ENCODE results near the gene EBF4. TPM values are rescaled to one million over a fixed set of nuclear protein-coding genes. Genes with fewer than 3 reads are reported as not detected.

EBF4 gene
- total RNA-seq, 4 donors from 2014 or later, result 24.2 to 55.8 (median 42.4) TPM

DNA sequence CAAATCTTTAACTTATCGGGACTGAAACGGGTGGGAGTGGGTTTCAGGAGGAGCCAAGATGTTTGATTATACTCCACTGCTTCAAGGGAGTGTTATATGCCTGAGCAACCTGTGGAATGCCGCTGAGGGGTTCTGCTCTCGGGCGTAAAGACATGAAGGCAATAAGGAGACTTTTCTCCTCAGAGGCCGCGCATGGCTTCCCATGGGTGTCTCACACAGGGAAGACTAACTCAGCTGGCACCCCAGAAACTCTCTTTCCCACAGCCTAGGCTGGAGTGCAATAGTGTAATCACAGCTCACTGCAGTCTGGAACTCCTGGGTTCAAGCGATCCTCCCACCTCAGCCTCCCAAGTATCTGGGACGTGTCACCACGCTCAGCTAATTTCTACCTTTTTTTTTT is 117.1 kb downstream of the EBF4 start:
- intact Hi-C loops (cut with DNase I), result no loop called here
- 56 to 61% methylated on average over 10 of the region's 10 CpGs for WGBS, 2 donors
- H3K27me3 ChIP-seq, result no peaks in the 10 kb centered on the region

More for the DNA sequence above, 117.1 kb downstream of the EBF4 start:
- H3K9me3 ChIP-seq, result no peaks in the 10 kb centered on the region
- peaks cover 0 to 9% of the 10 kb centered on the region in 2 donors for H3K4me1 ChIP-seq
- no peak for TF ChIP-seq POLR2A (IDR thresholded peaks at IDR 0.05)
- TF ChIP-seq, protein P1, sequence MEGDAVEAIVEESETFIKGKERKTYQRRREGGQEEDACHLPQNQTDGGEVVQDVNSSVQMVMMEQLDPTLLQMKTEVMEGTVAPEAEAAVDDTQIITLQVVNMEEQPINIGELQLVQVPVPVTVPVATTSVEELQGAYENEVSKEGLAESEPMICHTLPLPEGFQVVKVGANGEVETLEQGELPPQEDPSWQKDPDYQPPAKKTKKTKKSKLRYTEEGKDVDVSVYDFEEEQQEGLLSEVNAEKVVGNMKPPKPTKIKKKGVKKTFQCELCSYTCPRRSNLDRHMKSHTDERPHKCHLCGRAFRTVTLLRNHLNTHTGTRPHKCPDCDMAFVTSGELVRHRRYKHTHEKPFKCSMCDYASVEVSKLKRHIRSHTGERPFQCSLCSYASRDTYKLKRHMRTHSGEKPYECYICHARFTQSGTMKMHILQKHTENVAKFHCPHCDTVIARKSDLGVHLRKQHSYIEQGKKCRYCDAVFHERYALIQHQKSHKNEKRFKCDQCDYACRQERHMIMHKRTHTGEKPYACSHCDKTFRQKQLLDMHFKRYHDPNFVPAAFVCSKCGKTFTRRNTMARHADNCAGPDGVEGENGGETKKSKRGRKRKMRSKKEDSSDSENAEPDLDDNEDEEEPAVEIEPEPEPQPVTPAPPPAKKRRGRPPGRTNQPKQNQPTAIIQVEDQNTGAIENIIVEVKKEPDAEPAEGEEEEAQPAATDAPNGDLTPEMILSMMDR (IDR thresholded peaks at IDR 0.05), result no peak
- H3K36me3 ChIP-seq, result no peaks in the 10 kb centered on the region
- DNase-seq, result peak; percentile 67 to 70
- H3K27ac ChIP-seq, result no peak overlapping the region
- no peak overlapping the region for H3K4me3 ChIP-seq (replicated peaks in 1 of 3)

MicroRNA genes within 50 kb of the gene (microRNA counts, 767-probe panel; counts per million panel counts)
- microRNA hsa-miR-1292, result 0 counts per million in 2 donors

Small RNA genes within 50 kb of the gene (microRNA-seq; reads per million reads assigned to microRNA genes)
- 9.9 reads per million, percentile 26 among the genes with 10 or more reads in this experiment for gene MIR1292

Small RNA genes within 50 kb of the gene (small RNA-seq; reads per million reads assigned to genes)
- gene SNORA51 (not detected), gene SNORD110 (not detected), gene SNORD56 (not detected), gene SNORD57 (not detected), gene SNORD86 (not detected)

Other genes starting within 250 kb of the EBF4 start
- 100 to 1,000 TPM; 119 to 176 (median 133) TPM for gene SNRPB, start 222.0 kb upstream of the EBF4 start, total RNA-seq
- 10 to 100 TPM; 11.0 to 16.3 (median 14.2) TPM for gene ZNF343, start 183.9 kb upstream of the EBF4 start, total RNA-seq
- gene TMC2, start 156.2 kb upstream of the EBF4 start, total RNA-seq, result under 1 TPM in 1 of 4 donors, not detected in 3; 0.11 TPM
- 10 to 100 TPM; 46.8 to 85.9 (median 64.1) TPM for gene NOP56, start 40.1 kb upstream of the EBF4 start, total RNA-seq
- gene IDH3B, start 28.6 kb upstream of the EBF4 start, total RNA-seq, result 100 to 1,000 TPM; 126 to 161 (median 141) TPM
- gene CPXM1, start 107.8 kb downstream of the EBF4 start, total RNA-seq, result 10 to 100 TPM in 3 of 4 donors, 1 to 10 TPM in 1; 1.3 to 38.5 (median 16.5) TPM
- gene C20orf141, start 122.2 kb downstream of the EBF4 start, total RNA-seq, result not detected
- not detected for gene TMEM239, start 123.6 kb downstream of the EBF4 start, total RNA-seq
- gene PCED1A, start 147.9 kb downstream of the EBF4 start, total RNA-seq, result 10 to 100 TPM; 38.0 to 95.9 (median 63.4) TPM
- gene VPS16, start 148.0 kb downstream of the EBF4 start, total RNA-seq, result 10 to 100 TPM; 26.7 to 44.9 (median 43.4) TPM
- gene PTPRA, start 180.7 kb downstream of the EBF4 start, total RNA-seq, result 100 to 1,000 TPM in 2 of 4 donors, 10 to 100 TPM in 2; 73.4 to 110 (median 93.1) TPM